Activated CD8-positive, alpha-beta memory T cell treated with anti-CD3 and anti-CD28 coated beads, Interleukin-2, amount 50 U/mL, for 4 hours (primary cell): ENCODE data around the gene ALDH3B1.
A peak's percentile ranks its signal among the peaks of the same experiment; 100 is the strongest.

Source experiments
- DNase-seq: peaks from one replicate; pipeline ENCODE4 v3.0.0-alpha.2; 2020

Gene ALDH3B1

GRCh38 chr11:67998150-67999045 lies 11.7 kb upstream of the ALDH3B1 start:
- no peak for DNase-seq

GRCh38 chr11:67999201-67999629 lies 10.9 kb upstream of the ALDH3B1 start:
- DNase-seq = no peak

- no peak for DNase-seq
Measured at GRCh38 chr11:67999704-68000103, 10.4 kb upstream of the ALDH3B1 start.

GRCh38 chr11:68002575-68002937 lies 7.6 kb upstream of the ALDH3B1 start:
- no peak for DNase-seq

GRCh38 chr11:68002938-68003845 lies 6.9 kb upstream of the ALDH3B1 start:
- peak; percentile 66 for DNase-seq

GRCh38 chr11:68003846-68004550 lies 6.1 kb upstream of the ALDH3B1 start, which contains the start of gene UNC93B1:
UNC93B1 (minus strand) TSS chr11:68004097; CDS start chr11:68004043, 54 bp downstream.
- peak; percentile 75 for DNase-seq

GRCh38 chr11:68004551-68005335 lies 5.4 kb upstream of the ALDH3B1 start:
- DNase-seq = no peak

GRCh38 chr11:68006606-68007166 lies 3.4 kb upstream of the ALDH3B1 start:
- no peak for DNase-seq

GRCh38 chr11:68007498-68008380 lies 2.4 kb upstream of the ALDH3B1 start:
- no peak for DNase-seq

- no peak for DNase-seq
Measured at GRCh38 chr11:68008381-68009337, 1.5 kb upstream of the ALDH3B1 start.

GRCh38 chr11:68009391-68010089 lies 587 bp upstream of the ALDH3B1 start:
- DNase-seq = no peak

GRCh38 chr11:68011051-68011943 lies 1.2 kb downstream of the ALDH3B1 start:
- DNase-seq = no peak

- no peak for DNase-seq
Measured at GRCh38 chr11:68012044-68012842, 2.1 kb downstream of the ALDH3B1 start.

- no peak for DNase-seq
Measured at GRCh38 chr11:68012843-68013610, 2.9 kb downstream of the ALDH3B1 start.

GRCh38 chr11:68013611-68014156 lies 3.6 kb downstream of the ALDH3B1 start:
- DNase-seq = no peak
